ENCODE data around the gene RETSAT. TPM values are rescaled to one million over a fixed set of nuclear protein-coding genes. Genes with fewer than 3 reads are reported as not detected.

Gene RETSAT
- polyA plus RNA-seq, 2 of the 4 experiments (the other 2 are of a cell fraction): 42.3 to 51.6 TPM

DNA sequence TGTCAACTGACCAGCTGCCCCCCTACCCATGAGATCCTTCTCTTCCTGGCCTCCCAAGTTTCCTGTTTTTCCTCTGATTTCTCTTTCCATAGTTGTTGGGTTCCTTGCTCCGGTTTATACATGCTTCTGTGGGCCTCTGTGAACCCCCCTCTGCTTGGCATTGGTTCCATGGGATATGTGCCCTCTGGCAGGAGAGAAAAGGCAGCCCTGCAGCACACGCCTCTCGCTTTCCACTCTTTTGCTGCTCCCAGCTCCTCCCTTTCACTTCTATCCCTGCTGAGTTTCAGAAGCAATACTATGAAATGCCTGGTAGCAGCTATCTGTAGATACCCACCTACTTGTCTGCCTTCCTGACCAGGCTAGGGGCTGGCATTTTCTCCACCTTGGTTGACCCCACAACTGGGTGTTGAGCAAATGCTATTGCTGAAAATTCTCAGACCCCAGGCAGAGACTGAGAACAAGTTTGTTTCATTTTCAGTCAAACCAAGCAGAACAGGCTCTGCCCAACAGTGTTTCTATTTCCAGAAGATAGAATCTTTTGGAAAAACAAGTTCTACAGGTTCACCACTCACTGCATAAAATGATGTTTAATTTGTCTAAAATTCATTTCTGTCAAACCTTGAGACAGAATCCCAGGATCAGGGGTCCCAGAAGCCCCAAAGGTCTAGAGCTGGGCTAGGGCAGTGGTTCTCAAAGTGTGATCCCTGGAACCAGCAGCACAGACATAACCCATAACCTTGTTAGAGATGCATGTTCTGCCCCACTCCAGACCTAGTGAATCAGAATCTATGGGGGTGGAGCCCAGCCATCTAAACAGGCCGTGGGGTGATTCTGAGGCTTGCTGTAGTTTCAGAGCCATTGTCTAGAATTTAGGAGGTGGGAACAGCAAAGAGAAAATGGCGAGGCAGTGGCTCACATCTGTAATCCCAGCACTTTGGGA lies 42.5 kb upstream of the RETSAT start:
- H3K4me3 ChIP-seq: no peak overlapping the region
- ATAC-seq: no peak
- POLR2A ChIA-PET: no interaction called here
- TF ChIP-seq JUN (IDR thresholded peaks at IDR 0.05) (no peak), CEBPB (IDR thresholded peaks at IDR 0.05) (no peak)
- TF ChIP-seq, protein P1, sequence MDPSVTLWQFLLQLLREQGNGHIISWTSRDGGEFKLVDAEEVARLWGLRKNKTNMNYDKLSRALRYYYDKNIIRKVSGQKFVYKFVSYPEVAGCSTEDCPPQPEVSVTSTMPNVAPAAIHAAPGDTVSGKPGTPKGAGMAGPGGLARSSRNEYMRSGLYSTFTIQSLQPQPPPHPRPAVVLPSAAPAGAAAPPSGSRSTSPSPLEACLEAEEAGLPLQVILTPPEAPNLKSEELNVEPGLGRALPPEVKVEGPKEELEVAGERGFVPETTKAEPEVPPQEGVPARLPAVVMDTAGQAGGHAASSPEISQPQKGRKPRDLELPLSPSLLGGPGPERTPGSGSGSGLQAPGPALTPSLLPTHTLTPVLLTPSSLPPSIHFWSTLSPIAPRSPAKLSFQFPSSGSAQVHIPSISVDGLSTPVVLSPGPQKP (IDR thresholded peaks at IDR 0.05; ENCODE audit: low read depth, low read length): no peak
- no peak overlapping the region for H3K4me2 ChIP-seq
- H3K4me1 ChIP-seq: peaks cover 6% of the 10 kb centered on the region; the same call in 2 of the 3 replicates
- no peak for FAIRE-seq
- CTCF ChIA-PET: interaction anchor here (0.6 to 2.2 kb wide), 3 partner anchors 22 to 155 kb away, joined by 3 to 7 read pairs (median 5); no protein-coding TSS in a partner anchor
- no peak overlapping the region for H3K27ac ChIP-seq
- 86% methylated on average over 5 of the region's 5 CpGs for WGBS (ENCODE audit: missing lambda C conversion rate)
- H3K9me3 ChIP-seq: no peaks in the 10 kb centered on the region
- no peak for DNase-seq (ENCODE audit: low read depth in 1 of 2, low spot score in 1 of 2)

DNA sequence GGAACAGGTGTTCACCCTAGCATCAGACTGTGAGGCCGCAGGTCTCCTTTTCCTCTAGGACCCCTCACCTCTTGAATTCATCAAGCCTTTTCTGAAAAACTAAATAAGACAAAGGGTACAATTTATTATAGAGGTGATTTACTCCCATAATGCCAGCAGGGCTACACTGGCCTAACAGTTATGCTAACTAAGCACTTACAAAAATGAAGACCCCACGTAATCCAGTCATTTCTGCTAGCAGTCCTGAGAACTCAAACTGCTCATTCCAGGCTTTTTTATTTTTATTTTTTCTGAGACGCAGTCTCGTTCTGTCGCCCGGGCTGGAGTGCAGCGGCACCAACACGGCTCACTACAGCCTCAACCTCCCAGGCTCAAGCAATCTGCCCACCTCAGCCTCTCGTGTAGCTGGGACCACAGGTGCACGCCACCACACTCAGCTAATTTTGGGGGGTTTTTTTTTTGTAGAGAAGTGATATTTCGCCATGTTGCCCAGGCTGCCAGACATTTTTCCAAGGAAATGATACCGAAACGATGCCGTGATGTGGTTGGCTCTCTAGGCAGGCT lies 41.7 kb upstream of the RETSAT start:
- no peak for TF ChIP-seq TP53 (CRISPR knock-in tag; IDR thresholded peaks at IDR 0.05)
- TF ChIP-seq, protein P2, sequence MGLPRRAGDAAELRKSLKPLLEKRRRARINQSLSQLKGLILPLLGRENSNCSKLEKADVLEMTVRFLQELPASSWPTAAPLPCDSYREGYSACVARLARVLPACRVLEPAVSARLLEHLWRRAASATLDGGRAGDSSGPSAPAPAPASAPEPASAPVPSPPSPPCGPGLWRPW (IDR thresholded peaks at IDR 0.05): no peak
- no peak for TF ChIP-seq HOXA7 (CRISPR knock-in tag; IDR thresholded peaks at IDR 0.05)
- TF ChIP-seq, protein P3, sequence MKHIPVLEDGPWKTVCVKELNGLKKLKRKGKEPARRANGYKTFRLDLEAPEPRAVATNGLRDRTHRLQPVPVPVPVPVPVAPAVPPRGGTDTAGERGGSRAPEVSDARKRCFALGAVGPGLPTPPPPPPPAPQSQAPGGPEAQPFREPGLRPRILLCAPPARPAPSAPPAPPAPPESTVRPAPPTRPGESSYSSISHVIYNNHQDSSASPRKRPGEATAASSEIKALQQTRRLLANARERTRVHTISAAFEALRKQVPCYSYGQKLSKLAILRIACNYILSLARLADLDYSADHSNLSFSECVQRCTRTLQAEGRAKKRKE (CRISPR knock-in tag; IDR thresholded peaks at IDR 0.05; ENCODE audit: low read depth): no peak
- no peak for TF ChIP-seq RFX5 (IDR thresholded peaks at IDR 0.05)
- TF ChIP-seq, protein P4, sequence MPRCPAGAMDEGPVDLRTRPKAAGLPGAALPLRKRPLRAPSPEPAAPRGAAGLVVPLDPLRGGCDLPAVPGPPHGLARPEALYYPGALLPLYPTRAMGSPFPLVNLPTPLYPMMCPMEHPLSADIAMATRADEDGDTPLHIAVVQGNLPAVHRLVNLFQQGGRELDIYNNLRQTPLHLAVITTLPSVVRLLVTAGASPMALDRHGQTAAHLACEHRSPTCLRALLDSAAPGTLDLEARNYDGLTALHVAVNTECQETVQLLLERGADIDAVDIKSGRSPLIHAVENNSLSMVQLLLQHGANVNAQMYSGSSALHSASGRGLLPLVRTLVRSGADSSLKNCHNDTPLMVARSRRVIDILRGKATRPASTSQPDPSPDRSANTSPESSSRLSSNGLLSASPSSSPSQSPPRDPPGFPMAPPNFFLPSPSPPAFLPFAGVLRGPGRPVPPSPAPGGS (IDR thresholded peaks at IDR 0.05): no peak
- peaks cover 6% of the 10 kb centered on the region; the same call in 2 of the 3 replicates for H3K4me1 ChIP-seq
- H3K27ac ChIP-seq: no peak overlapping the region
- H3K4me2 ChIP-seq: no peak overlapping the region
- ATAC-seq (no peak), FAIRE-seq (no peak), DNase-seq (ENCODE audit: low read depth in 1 of 2, low spot score in 1 of 2) (no peak)
- ChIA-PET CTCF (interaction anchor here (0.6 to 2.2 kb wide), 3 partner anchors 23 to 156 kb away, joined by 3 to 7 read pairs (median 5); no protein-coding TSS in a partner anchor), POLR2A (no interaction called here)
- 91% methylated on average over 14 of the region's 14 CpGs for WGBS (ENCODE audit: missing lambda C conversion rate)
- no peaks in the 10 kb centered on the region for H3K9me3 ChIP-seq
- H3K4me3 ChIP-seq: no peak overlapping the region

DNA sequence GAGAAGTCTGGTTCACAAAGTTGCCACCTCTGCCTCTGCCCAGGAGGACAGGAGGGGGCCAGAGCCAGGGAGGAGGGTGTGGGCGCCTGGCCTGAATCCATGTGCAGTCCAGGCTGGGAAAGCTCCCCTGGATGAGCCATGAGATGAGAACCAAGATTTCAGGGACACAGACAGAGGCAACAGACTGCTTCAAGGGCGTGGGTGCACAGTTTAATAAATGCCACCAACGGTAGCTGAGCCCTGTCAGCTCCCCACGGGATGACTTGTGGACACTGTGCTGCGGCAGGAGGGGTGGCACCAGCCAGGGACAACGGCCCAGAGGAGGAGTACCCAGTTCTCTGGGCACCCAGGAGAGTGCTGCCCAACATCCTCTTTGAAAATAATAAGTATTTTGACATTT lies 40.6 kb upstream of the RETSAT start:
- Histone ChIP-seq H3K4me2 (no peak overlapping the region), H3K4me3 (no peak overlapping the region), H3K9me3 (no peaks in the 10 kb centered on the region), H3K27ac (no peak overlapping the region), H3K4me1 (peaks cover 6% of the 10 kb centered on the region; the same call in 2 of the 3 replicates)
- CTCF ChIA-PET: interaction anchor here (1.3 to 8.4 kb wide), 3 partner anchors 9 to 158 kb away, joined by 4 to 189 read pairs (median 31); no protein-coding TSS in a partner anchor
- ATAC-seq (no peak), FAIRE-seq (no peak), DNase-seq (ENCODE audit: low read depth in 1 of 2, low spot score in 1 of 2) (no peak)
- TF ChIP-seq CBX2 (IDR thresholded peaks at IDR 0.05; ENCODE audit: borderline replicate concordance, low read depth): no peak
- TF ChIP-seq TP53 (CRISPR knock-in tag; IDR thresholded peaks at IDR 0.05): no peak
- TF ChIP-seq RARB (CRISPR knock-in tag; IDR thresholded peaks at IDR 0.05): no peak
- TF ChIP-seq ZFP36 (IDR thresholded peaks at IDR 0.05; ENCODE audit: borderline replicate concordance, partially characterized antibody): no peak
- no peak for TF ChIP-seq FOSL2 (IDR thresholded peaks at IDR 0.05)
- TF ChIP-seq FOSL2 (CRISPR knock-in tag; IDR thresholded peaks at IDR 0.05): no peak
- TF ChIP-seq HDAC2 (IDR thresholded peaks at IDR 0.05): no peak
- TF ChIP-seq ZNF302 (CRISPR knock-in tag; IDR thresholded peaks at IDR 0.05): no peak
- TF ChIP-seq NR3C1 (IDR thresholded peaks at IDR 0.05): no peak
- TF ChIP-seq NPAS2 (CRISPR knock-in tag; IDR thresholded peaks at IDR 0.05; ENCODE audit: borderline replicate concordance): no peak
- POLR2A ChIA-PET: no interaction called here
- 67% methylated on average over 6 of the region's 6 CpGs for WGBS (ENCODE audit: missing lambda C conversion rate)

All from A549 (cell line).